COLO829 (cell line): ENCODE measurements around the gene IL17F.

ENCODE experiments used
- DNase-seq: peaks from one replicate; pipeline ENCODE4 v3.0.0; 2012; ENCODE audit warnings: low spot score

IL17F gene

GRCh38 chr6:52244400-52244799, at the start of gene IL17F:
Gene IL17F, minus strand, starts transcription at chr6:52244500. Its CDS starts 71 bp downstream, at chr6:52244429.
- no peak for DNase-seq

GRCh38 chr6:52293067-52293466, 48.8 kb upstream of the IL17F start:
- no peak for DNase-seq

- DNase-seq = no peak
Measured at GRCh38 chr6:52288841-52289240, 44.5 kb upstream of the IL17F start.

GRCh38 chr6:52288216-52288615, 43.9 kb upstream of the IL17F start:
- no peak for DNase-seq

- peak; percentile 80 for DNase-seq
Measured at GRCh38 chr6:52286798-52287432, 42.6 kb upstream of the IL17F start.

- no peak for DNase-seq
Measured at GRCh38 chr6:52285177-52286068, 41.1 kb upstream of the IL17F start.

- DNase-seq = peak; percentile 98
Measured at GRCh38 chr6:52284460-52285176, 40.3 kb upstream of the IL17F start, which contains the start of gene MCM3. Gene MCM3, minus strand, starts transcription at chr6:52284742. Its CDS starts 68 bp downstream, at chr6:52284674.

- DNase-seq = peak; percentile 29
Measured at GRCh38 chr6:52284131-52284459, 39.8 kb upstream of the IL17F start.

GRCh38 chr6:52283111-52283510, 38.8 kb upstream of the IL17F start:
- DNase-seq = no peak

GRCh38 chr6:52276130-52276529, 31.8 kb upstream of the IL17F start:
- no peak for DNase-seq

- no peak for DNase-seq
Measured at GRCh38 chr6:52271852-52272460, 27.7 kb upstream of the IL17F start.

GRCh38 chr6:52263709-52264540, 19.6 kb upstream of the IL17F start:
- peak; percentile 59 for DNase-seq

GRCh38 chr6:52262620-52263344, 18.5 kb upstream of the IL17F start:
- no peak for DNase-seq

- no peak for DNase-seq
Measured at GRCh38 chr6:52261229-52261628, 16.9 kb upstream of the IL17F start.

GRCh38 chr6:52260634-52261033, 16.3 kb upstream of the IL17F start:
- DNase-seq = no peak

- DNase-seq = no peak
Measured at GRCh38 chr6:52255434-52255833, 11.1 kb upstream of the IL17F start.

GRCh38 chr6:52254731-52255378, 10.6 kb upstream of the IL17F start:
- DNase-seq = no peak

- no peak for DNase-seq
Measured at GRCh38 chr6:52253494-52253893, 9.2 kb upstream of the IL17F start.

- DNase-seq = no peak
Measured at GRCh38 chr6:52251113-52251512, 6.8 kb upstream of the IL17F start.

- DNase-seq = peak; percentile 49
Measured at GRCh38 chr6:52249078-52249477, 4.8 kb upstream of the IL17F start.
